HCT116 (cell line): ENCODE measurements around the gene SLC35F6. TPM values are rescaled to one million over a fixed set of nuclear protein-coding genes. Genes with fewer than 3 reads are reported as not detected.

Source experiments
- ATAC-seq: fragments of 200-7000 bp; cut with Tn5 transposase; 2 replicates; pipeline ENCODE4 v1.9.1; 2020; ENCODE audit warnings: mild to moderate bottlenecking, moderate library complexity
- BruUV-seq: library from RNA; stranded (reverse); fragments of 400-500 nt; replicated peaks from 2 replicates; lab custom pipeline; 2021; lab: Mats Ljungman, UMichigan
- CTCF ChIA-PET: fragments of 300-600 bp; sonication (Branson Sonifier 250); formaldehyde crosslinking; loops from one replicate; lab custom pipeline; 2021; ENCODE audit warnings: antibody characterized with exemption; lab: Charles Lee
- POLR2A ChIA-PET: fragments of 300-600, 350-600 bp; sonication (Branson Sonifier 250); formaldehyde crosslinking; loops from one replicate; lab custom pipeline; 2021; ENCODE audit warnings: antibody characterized with exemption; lab: Charles Lee
- RAD21 ChIA-PET, 2 experiments: fragments of 300-600 bp; sonication (Branson Sonifier 250); formaldehyde crosslinking; loops; one replicate each; lab custom pipeline; 2023; ENCODE audit warnings: low total read pairs in 2 of 2; ENCODE audit not compliant: uncharacterized antibody in 2 of 2, unreplicated experiment in 2 of 2, low non-redundant PET in 1 of 2; lab: Charles Lee
- DNase-seq: peaks from one replicate; pipeline ENCODE4 v3.0.0-alpha.2; 2010; ENCODE audit warnings: low read depth, low spot score
- H2AFZ ChIP-seq: fragments of 200-600 bp; shearing (Covaris generic), sonication (generic); 2 replicates; pipeline ENCODE4 v1.6.1; 2017; ENCODE audit warnings: low read depth, mixed run types, mixed read lengths, antibody characterized with exemption, low read length; ENCODE audit not compliant: poor library complexity, severe bottlenecking
- H3K27ac ChIP-seq: 2 replicates; pipeline ENCODE4 v1.5.1; 2012; ENCODE audit warnings: low read depth, low read length
- H3K27me3 ChIP-seq: fragments of 200-600 bp; sonication (generic); 2 replicates; pipeline ENCODE4 v1.6.1; 2016; ENCODE audit warnings: mixed run types, low read length, mixed read lengths; ENCODE audit not compliant: insufficient read depth
- H3K36me3 ChIP-seq, 2 experiments: fragments of 200-500 bp in 1 of 2; fragments of 200-600 bp in 1 of 2; sonication (Bioruptor generic) in 1 of 2; sonication (generic) in 1 of 2; 2 replicates each; pipeline versions ENCODE4 v1.5.1 to v1.6.1; 2014 to 2016; ENCODE audit warnings: low read length in 2 of 2, inconsistent platforms in 1 of 2, mixed read lengths in 1 of 2, mixed run types in 1 of 2; ENCODE audit not compliant: insufficient read depth in 2 of 2, control insufficient read depth in 1 of 2
- H3K4me1 ChIP-seq, 2 experiments: fragments of 200-600 bp in 1 of 2; sonication (generic) in 1 of 2; 2 replicates each; pipeline versions ENCODE4 v1.5.1 to v1.6.1; 2012 to 2017; ENCODE audit warnings: low read length in 2 of 2, inconsistent platforms in 1 of 2, mild to moderate bottlenecking in 1 of 2, mixed read lengths in 1 of 2, mixed run types in 1 of 2, moderate library complexity in 1 of 2; ENCODE audit not compliant: insufficient read depth in 2 of 2, control insufficient read depth in 1 of 2
- H3K4me2 ChIP-seq: fragments of 200-600 bp; sonication (generic); 2 replicates; pipeline ENCODE4 v1.6.1; 2017; ENCODE audit warnings: mixed run types, low read length, mixed read lengths
- H3K4me3 ChIP-seq, 2 experiments: fragments of 200-600 bp in 1 of 2; sonication (generic) in 1 of 2; replicated peaks in 1 of 2; 2 replicates each; pipeline ENCODE4 v1.5.1; 2011 to 2016; ENCODE audit warnings: low read length in 2 of 2, control low read depth in 1 of 2, low read depth in 1 of 2, mild to moderate bottlenecking in 1 of 2, mixed read lengths in 1 of 2, mixed run types in 1 of 2
- H3K79me2 ChIP-seq: fragments of 200-600 bp; sonication (generic); 2 replicates; pipeline ENCODE4 v1.6.1; 2017; ENCODE audit warnings: mild to moderate bottlenecking, mixed run types, low read length, moderate library complexity, mixed read lengths; ENCODE audit not compliant: insufficient read depth
- H3K9ac ChIP-seq: fragments of 200-600 bp; sonication (generic); 2 replicates; pipeline ENCODE4 v1.6.1; 2016; ENCODE audit warnings: low read length, mixed read lengths
- H3K9me2 ChIP-seq: fragments of 200-600 bp; sonication (generic), shearing (Covaris generic); 2 replicates; pipeline ENCODE4 v1.6.1; 2017; ENCODE audit warnings: mixed run types, mild to moderate bottlenecking, moderate library complexity; ENCODE audit not compliant: insufficient read depth
- H3K9me3 ChIP-seq, 2 experiments: fragments of 200-500 bp in 1 of 2; fragments of 200-600 bp in 1 of 2; sonication (Bioruptor generic) in 1 of 2; sonication (generic) in 1 of 2; 2 replicates each; pipeline ENCODE4 v1.6.1; 2014 to 2017; ENCODE audit warnings: low read length in 2 of 2, mixed read lengths in 2 of 2, inconsistent platforms in 1 of 2, low read depth in 1 of 2, mild to moderate bottlenecking in 1 of 2, mixed run types in 1 of 2, moderate library complexity in 1 of 2; ENCODE audit not compliant: control insufficient read depth in 1 of 2, insufficient read depth in 1 of 2
- H4K20me1 ChIP-seq: fragments of 200-600 bp; sonication (generic), shearing (Covaris generic); 2 replicates; pipeline ENCODE4 v1.6.1; 2017; ENCODE audit warnings: mixed run types, mild to moderate bottlenecking, moderate library complexity; ENCODE audit not compliant: insufficient read depth
- ATF3 ChIP-seq: IDR thresholded peaks from 2 replicates; pipeline ENCODE4 v1.6.1; 2012
- CEBPB ChIP-seq: IDR thresholded peaks from 2 replicates; pipeline ENCODE4 v1.6.1; 2012; ENCODE audit warnings: low read depth
- EGR1 ChIP-seq: IDR thresholded peaks from 2 replicates; pipeline ENCODE4 v1.6.1; 2012; ENCODE audit warnings: low read depth
- ELF1 ChIP-seq: IDR thresholded peaks from 2 replicates; pipeline ENCODE4 v1.6.1; 2012; ENCODE audit warnings: low read depth, borderline replicate concordance
- EZH2 ChIP-seq: fragments of 200-600 bp; sonication (generic); IDR thresholded peaks from 2 replicates; pipeline ENCODE4 v1.6.1; 2017; ENCODE audit warnings: antibody characterized with exemption, mixed run types
- JUND ChIP-seq: IDR thresholded peaks from 2 replicates; pipeline ENCODE4 v1.6.1; 2012
- MAX ChIP-seq: IDR thresholded peaks from 2 replicates; pipeline ENCODE4 v1.6.1; 2012
- POLR2A ChIP-seq: IDR thresholded peaks from 2 replicates; pipeline ENCODE4 v1.7.0; 2011; ENCODE audit warnings: borderline replicate concordance; ENCODE audit not compliant: insufficient read depth, insufficient read length; ENCODE audit errors: extremely low read depth
- POLR2AphosphoS5 ChIP-seq: IDR thresholded peaks from 2 replicates; pipeline ENCODE4 v1.6.1; 2011; ENCODE audit warnings: mild to moderate bottlenecking, low read depth, low read length, moderate library complexity
- RAD21 ChIP-seq: IDR thresholded peaks from 2 replicates; pipeline ENCODE4 v1.6.1; 2012; ENCODE audit warnings: low read depth, mild to moderate bottlenecking
- SIN3A ChIP-seq: IDR thresholded peaks from 2 replicates; pipeline ENCODE4 v1.6.1; 2012; ENCODE audit warnings: low read depth
- SP1 ChIP-seq: IDR thresholded peaks from 2 replicates; pipeline ENCODE4 v1.6.1; 2012; ENCODE audit warnings: low read depth
- SRF ChIP-seq: IDR thresholded peaks from 2 replicates; pipeline ENCODE4 v1.6.1; 2012; ENCODE audit warnings: low read depth
- ZFX ChIP-seq: fragments of 450-650 bp; IDR thresholded peaks from 2 replicates; pipeline ENCODE4 v1.6.1; 2017
- intact Hi-C: fragments of 100-400 bp; cut with micrococcal nuclease; formaldehyde crosslinking; loops from 2 replicates; pipeline ENCODE4 v1.10.0; 2022
- total RNA-seq: library from RNA; stranded (reverse); gene quantifications from one replicate; pipeline ENCODE4 v1.2.1, GENCODE V29; 2021; ENCODE audit not compliant: unreplicated experiment
- TF ChIP-seq, protein P1 (sequence below): IDR thresholded peaks from 2 replicates; pipeline ENCODE4 v1.6.1; 2011; ENCODE audit warnings: mild to moderate bottlenecking, low read length, moderate library complexity; ENCODE audit not compliant: insufficient replicate concordance; ENCODE audit errors: extremely low read depth
- TF ChIP-seq, protein P2 (sequence below), 3 experiments: fragments of 200-600 bp in 1 of 3; sonication (generic) in 1 of 3; IDR thresholded peaks in 2 of 3; conservative IDR thresholded peaks in 1 of 3; 2 replicates each; pipeline ENCODE4 v1.5.1; 2012 to 2017; ENCODE audit warnings: low read depth in 2 of 3, low read length in 2 of 3, antibody characterized with exemption in 1 of 3, borderline replicate concordance in 1 of 3, control low read depth in 1 of 3, mild to moderate bottlenecking in 1 of 3, mixed read lengths in 1 of 3, mixed run types in 1 of 3, moderate library complexity in 1 of 3; ENCODE audit not compliant: insufficient read depth in 1 of 3

The SLC35F6 gene
- total RNA-seq, 1 experiment from 2014 or later, result 34.5 TPM

GRCh38 chr2:26733413-26733812 lies 30.7 kb upstream of the SLC35F6 start:
- H3K4me2 ChIP-seq, result no peak overlapping the region
- H3K27me3 ChIP-seq, result no peaks in the 10 kb centered on the region
- H2AFZ ChIP-seq, result no peak overlapping the region
- H3K79me2 ChIP-seq, result no peaks in the 10 kb centered on the region
- no peak for TF ChIP-seq MAX
- no peak for TF ChIP-seq ATF3
- TF ChIP-seq POLR2A, result no peak
- no TSS peak for BruUV-seq
- H3K36me3 ChIP-seq, result no peaks in the 10 kb centered on the region
- H4K20me1 ChIP-seq, result no peaks in the 10 kb centered on the region
- no peak overlapping the region for H3K9ac ChIP-seq
- no peaks in the 10 kb centered on the region for H3K9me3 ChIP-seq
- ChIA-PET RAD21 (no interaction called here), CTCF (no interaction called here), POLR2A (interaction anchor here (2.0 kb wide), 1 partner anchor 10 kb away, joined by 8 read pairs; no protein-coding TSS in a partner anchor)
- no peaks in the 10 kb centered on the region for H3K9me2 ChIP-seq
- peaks cover 0 to 7% of the 10 kb centered on the region in 2 experiments; a peak in 2 of 4 replicates for H3K4me1 ChIP-seq
- no peak overlapping the region for H3K4me3 ChIP-seq
- intact Hi-C loops, result no loop called here
- H3K27ac ChIP-seq, result no peak overlapping the region
- DNase-seq (no peak), ATAC-seq (no peak)

DNA sequence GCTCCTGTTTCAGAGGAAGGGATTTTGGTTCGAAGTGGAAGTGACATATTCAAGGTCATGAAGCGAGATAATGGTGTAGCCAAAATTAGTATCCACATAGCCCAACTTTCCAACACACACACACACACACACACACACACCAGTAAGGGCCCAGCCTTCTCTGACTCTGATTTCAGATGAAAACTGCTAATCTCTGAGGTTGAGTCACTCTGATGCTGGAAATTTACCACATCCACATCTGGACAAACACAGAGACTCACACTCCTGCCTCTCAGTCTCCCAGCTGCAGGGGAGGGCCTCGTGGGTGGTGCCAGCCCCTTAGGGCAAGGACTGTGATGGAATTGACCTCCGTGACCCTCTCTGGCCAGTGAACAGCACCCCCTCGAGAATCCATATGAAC lies 29.0 kb upstream of the SLC35F6 start:
- Histone ChIP-seq H3K27me3 (no peaks in the 10 kb centered on the region), H2AFZ (no peak overlapping the region), H3K79me2 (no peaks in the 10 kb centered on the region), H3K9me2 (no peaks in the 10 kb centered on the region), H3K36me3 (no peaks in the 10 kb centered on the region), H3K4me1 (peaks cover 0 to 7% of the 10 kb centered on the region in 2 experiments; a peak in 2 of 4 replicates), H3K4me2 (no peak overlapping the region), H3K27ac (no peak overlapping the region), H4K20me1 (no peaks in the 10 kb centered on the region), H3K9me3 (no peaks in the 10 kb centered on the region), H3K9ac (no peak overlapping the region), H3K4me3 (no peak overlapping the region)
- ChIA-PET RAD21 (no interaction called here), CTCF (no interaction called here), POLR2A (interaction anchor here (2.0 kb wide), 1 partner anchor 12 kb away, joined by 8 read pairs; no protein-coding TSS in a partner anchor)
- DNase-seq (no peak), ATAC-seq (no peak)
- no TSS peak for BruUV-seq
- intact Hi-C loops, result no loop called here
- TF ChIP-seq RAD21 (no peak), SIN3A (no peak), POLR2A (no peak), SP1 (no peak), JUND (no peak), SRF (no peak), EGR1 (no peak), POLR2AphosphoS5 (no peak), ELF1 (no peak), CEBPB (no peak), ZFX (no peak), EZH2 (no peak)
- TF ChIP-seq, protein P1, sequence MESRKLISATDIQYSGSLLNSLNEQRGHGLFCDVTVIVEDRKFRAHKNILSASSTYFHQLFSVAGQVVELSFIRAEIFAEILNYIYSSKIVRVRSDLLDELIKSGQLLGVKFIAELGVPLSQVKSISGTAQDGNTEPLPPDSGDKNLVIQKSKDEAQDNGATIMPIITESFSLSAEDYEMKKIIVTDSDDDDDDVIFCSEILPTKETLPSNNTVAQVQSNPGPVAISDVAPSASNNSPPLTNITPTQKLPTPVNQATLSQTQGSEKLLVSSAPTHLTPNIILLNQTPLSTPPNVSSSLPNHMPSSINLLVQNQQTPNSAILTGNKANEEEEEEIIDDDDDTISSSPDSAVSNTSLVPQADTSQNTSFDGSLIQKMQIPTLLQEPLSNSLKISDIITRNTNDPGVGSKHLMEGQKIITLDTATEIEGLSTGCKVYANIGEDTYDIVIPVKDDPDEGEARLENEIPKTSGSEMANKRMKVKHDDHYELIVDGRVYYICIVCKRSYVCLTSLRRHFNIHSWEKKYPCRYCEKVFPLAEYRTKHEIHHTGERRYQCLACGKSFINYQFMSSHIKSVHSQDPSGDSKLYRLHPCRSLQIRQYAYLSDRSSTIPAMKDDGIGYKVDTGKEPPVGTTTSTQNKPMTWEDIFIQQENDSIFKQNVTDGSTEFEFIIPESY, result no peak
- TF ChIP-seq, protein P2, sequence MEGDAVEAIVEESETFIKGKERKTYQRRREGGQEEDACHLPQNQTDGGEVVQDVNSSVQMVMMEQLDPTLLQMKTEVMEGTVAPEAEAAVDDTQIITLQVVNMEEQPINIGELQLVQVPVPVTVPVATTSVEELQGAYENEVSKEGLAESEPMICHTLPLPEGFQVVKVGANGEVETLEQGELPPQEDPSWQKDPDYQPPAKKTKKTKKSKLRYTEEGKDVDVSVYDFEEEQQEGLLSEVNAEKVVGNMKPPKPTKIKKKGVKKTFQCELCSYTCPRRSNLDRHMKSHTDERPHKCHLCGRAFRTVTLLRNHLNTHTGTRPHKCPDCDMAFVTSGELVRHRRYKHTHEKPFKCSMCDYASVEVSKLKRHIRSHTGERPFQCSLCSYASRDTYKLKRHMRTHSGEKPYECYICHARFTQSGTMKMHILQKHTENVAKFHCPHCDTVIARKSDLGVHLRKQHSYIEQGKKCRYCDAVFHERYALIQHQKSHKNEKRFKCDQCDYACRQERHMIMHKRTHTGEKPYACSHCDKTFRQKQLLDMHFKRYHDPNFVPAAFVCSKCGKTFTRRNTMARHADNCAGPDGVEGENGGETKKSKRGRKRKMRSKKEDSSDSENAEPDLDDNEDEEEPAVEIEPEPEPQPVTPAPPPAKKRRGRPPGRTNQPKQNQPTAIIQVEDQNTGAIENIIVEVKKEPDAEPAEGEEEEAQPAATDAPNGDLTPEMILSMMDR (IDR thresholded peaks at IDR 0.05 in 2 of 3, conservative IDR thresholded peaks at IDR 0.05 in 1 of 3; ENCODE audit: borderline replicate concordance in 1 of 3, insufficient read depth in 1 of 3, low read depth in 2 of 3, low read length in 2 of 3), result no peak
